NCI-H2196 (cell line): ENCODE results near the gene DEAF1.

Experiments
- DNase-seq: peaks from one replicate; lab custom pipeline; 2025; ENCODE audit not compliant: unreplicated experiment; lab: John Stamatoyannopoulos, UW

DEAF1 gene

DNA sequence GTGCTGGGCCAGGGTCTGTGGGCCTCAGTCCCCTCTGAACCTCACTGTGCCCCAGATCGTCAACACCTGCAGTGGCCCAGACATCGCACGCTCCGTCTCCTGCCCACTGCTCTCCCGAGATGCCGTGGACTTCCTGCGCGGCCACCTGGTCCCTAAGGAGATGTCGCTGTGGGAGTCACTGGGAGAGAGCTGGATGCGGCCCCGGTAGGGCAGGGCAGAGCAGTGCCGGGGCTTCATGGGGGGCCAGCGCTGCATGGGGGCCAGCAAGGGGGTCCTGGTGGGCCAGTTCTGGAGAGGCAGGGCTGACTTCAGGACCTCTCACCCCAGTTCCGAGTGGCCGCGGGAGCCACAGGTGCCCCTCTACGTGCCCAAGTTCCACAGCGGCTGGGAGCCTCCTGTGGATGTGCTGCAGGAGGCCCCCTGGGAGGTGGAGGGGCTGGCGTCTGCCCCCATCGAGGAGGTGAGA, 27.4 kb upstream of the DEAF1 start:
- DNase-seq = no peak

DNA sequence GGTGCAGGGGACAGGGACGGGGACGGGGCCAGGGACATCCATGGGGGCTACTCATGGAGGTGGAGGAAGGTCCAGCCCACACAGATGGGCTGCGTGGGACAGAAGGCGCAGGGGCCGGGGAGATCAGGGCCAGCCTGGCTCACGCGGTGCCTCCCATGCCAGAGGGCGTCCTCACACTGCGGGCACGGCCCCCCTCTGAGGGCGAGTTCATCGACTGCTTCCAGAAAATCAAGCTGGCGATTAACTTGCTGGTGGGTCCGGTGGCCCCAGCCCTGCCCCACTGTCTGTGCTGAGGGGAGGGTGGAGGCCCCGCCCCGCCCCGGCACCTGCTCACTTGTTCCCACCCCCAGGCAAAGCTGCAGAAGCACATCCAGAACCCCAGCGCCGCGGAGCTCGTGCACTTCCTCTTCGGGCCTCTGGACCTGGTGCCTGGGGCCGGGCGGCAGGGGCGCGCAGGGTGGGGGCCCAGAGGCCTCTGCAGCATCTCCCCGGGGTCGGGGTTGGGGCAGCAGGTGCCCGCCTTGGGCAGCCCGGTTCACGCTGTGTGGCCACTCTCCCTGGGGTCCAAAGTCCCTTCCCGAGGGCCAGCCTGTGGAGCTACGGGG, 26.8 kb upstream of the DEAF1 start:
- no peak for DNase-seq

DNA sequence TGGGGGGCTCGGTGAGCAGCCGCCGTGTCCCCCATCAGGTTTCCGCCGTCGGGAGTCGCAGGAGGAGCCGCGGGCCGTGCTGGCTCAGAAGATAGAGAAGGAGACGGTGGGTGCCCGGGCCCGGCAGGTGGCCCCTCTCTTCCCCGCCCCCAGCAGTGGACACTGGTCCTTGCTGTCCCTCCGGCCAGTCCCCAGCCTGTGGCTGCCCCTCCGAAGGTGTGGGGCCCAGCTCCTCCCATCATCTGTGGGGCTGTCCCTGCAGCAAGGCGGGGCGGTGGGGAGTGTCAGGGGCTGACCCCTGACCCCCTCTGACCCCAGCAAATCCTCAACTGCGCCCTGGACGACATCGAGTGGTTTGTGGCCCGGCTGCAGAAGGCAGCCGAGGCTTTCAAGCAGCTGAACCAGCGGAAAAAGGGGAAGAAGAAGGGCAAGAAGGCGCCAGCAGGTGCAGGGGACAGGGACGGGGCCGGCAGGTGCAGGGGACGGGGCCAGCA, 26.3 kb upstream of the DEAF1 start:
- DNase-seq = no peak

DNA sequence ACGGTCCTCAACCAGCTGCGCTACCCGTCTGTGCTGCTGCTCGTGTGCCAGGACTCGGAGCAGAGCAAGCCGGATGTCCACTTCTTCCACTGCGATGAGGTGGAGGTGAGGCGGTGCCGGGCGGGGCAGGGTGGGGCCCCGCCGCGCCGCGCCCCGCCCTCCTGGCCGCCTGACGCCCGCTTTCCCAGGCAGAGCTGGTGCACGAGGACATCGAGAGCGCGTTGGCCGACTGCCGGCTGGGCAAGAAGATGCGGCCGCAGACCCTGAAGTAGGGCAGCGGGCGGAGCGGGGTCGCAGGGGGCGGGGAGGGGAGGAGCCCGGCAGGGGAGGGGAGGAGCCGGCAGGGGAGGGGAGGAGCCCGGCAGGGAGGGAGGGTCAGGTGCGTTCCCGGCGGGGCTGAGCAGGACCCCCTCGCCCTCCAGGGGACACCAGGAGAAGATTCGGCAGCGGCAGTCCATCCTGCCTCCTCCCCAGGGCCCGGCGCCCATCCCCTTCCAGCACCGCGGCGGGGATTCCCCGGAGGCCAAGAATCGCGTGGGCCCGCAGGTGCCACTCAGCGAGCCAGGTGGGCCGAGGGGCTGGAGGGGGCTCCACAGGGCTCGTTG, 25.7 kb upstream of the DEAF1 start:
- DNase-seq = no peak

DNA sequence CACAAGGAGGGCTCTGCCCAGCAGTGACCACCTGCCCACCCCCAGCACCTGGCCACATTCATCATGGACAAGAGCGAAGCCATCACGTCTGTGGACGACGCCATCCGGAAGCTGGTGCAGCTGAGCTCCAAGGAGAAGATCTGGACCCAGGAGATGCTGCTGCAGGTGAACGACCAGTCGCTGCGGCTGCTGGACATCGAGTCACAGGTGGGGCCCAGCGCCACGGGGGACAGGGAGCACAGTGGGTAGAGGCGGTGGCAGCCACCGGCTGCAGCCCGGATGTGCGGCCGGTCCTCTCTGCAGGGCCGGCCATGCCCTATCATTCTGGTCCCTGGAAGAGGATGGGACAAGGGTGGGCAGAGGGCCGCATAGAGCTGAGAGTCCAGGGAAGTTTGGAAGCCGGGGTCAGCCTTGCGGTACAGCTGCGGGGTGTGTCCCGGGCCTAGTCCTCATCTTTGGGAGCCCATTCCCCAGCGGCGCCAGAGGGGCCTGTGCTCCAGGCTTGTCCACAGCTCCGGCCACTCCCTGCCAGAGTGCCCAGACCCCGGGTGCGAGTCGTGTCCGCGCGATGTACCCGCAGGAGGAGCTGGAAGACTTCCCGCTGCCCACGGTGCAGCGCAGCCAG, 25.1 kb upstream of the DEAF1 start:
- DNase-seq = no peak

DNA sequence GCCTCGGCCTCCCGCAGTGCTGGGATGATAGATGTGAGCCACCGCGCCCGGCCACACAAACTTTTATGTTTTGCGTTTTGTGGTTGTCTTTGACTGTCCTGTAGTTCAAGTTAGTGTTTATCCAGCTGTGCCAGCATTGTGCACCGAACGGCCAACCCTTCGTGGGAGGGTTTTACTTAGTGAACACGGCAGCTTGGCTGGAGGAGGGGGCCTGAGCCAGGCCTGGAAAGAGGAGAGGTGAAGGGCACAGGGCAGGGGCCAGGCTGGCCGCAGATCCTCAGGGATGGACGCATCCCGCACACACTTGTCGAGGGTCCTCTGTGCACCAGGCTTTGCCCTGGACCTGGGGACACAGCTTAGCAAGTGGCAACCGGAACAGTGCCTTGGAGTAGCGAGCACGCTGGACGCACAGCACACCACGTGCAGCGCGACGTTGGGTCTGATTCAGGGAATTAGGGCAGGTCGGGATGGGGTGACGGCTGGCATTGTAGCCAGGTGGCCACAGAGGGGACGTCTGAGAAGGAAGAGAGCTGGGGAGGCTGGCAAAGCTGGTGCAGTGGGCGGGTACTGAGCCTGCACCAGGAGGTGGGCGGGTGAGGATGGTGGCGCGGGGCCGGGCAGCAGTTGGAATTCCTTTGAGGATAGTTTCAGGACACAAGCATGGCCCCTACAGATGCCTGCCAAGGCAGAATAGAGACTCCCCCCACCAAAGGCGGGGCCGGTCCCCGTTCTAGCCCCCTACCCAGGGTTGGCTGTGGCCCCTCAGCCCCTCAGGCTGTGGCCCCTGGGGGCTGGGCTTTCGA, 24.4 kb upstream of the DEAF1 start:
- DNase-seq = no peak

DNA sequence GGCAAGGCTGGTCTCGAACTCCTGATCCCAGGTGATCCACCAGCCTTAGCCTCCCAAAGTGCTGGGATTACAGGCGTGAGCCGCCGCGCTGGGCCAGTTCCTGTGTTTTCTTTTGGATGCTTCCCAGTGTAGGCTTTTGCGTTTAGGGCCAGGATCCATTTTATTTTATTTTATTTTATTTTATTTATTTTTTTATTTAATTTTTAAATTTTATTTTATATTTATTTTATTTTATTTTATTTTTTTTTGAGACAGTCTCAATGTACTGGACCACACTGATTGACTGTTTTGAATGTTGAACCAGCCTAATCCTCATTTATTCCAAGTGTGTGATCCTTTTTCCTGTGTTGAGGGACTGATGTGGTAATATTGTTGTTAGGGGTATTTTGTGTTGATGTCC, 19.4 kb upstream of the DEAF1 start:
- no peak for DNase-seq

DNA sequence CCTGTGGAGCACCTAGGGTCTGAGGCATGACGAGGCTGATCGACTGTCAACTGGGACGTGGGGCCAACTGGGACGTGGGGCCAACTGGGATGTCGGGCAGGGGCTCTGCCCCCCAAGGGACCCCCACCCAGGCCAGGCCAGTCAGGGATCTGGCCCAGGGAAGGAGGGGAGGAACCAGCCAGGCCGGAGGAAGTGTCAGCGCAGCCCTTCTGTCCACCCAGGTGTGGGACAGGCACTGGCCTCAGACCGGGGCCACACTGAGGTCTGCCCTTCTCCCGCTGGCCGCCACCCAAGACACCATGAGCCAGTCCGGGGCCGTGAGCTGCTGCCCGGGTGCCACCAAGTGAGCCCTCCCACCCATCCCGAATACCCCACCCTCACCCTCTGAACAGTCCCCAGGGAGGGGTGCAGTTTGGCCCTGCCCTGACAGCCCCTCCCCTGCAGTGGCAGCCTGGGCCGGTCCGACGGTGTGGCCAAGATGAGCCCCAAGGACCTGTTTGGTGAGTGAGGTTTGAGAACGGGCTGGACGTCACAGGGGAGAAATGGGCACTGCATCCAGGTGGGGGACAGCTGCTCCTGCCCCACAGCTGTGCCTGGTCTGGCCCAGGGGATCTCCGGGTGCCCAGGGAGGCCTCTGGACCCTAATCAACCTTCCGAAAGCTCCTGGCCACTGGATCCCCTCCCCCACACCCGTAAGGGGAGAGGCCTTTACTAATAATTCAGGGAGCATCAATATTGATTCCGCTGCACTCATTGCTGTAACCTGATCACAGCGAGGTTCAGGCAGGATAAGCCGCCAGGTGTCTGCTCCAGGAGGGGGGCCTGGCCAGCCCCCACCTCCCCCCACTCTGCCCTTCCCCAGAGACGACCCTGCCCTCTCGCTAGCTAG, 14.3 kb upstream of the DEAF1 start:
- no peak for DNase-seq

DNA sequence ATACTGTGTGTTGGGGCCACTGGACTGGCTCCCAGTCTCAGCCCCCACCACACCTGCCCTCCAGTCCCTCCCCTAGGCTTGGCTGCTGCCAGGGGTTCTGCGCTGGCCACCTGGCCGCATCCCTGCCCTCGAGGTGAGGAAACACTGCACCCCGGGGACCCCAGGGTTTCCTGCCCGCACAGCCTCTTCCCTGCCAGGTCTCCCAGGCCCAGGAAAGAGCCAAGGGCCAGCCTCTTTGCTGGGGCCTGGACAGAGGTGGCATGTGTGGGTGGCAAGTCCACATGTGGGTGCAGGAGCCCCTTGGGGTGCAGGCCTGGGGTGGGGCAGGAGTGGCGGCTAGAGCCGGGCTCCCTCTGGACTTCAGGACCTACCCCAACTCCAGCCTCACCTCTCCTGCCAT, 13.5 kb upstream of the DEAF1 start:
- no peak for DNase-seq

DNA sequence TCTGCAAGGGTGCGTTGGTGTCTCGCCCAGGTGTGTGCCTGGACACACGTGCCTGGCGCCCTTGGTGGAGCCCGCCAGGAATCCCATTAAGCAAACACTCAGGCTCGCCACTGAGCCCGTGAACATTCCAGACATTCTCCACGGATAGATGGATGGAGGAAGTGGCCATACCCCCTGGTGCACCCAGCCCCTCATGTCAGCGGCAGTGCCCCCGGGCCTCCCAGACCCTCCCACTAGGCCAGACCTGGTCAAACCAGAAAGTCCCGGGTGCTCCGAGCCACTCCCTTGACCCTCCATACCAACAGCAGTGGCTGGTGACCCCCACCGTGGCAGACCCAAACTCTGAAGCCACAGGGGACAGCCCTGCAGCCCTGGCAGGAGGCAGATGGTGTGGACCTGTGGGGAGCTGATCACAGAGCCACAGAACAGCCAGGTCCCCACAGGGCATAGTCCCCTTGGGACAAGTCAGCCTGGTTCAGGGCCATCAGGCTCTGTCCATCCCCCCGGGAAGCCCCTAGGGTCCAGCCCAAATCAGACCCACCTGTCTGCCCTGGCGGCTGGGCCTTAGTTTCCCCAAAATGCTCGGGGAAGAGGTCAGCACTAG, 12.9 kb upstream of the DEAF1 start:
- DNase-seq = no peak

DNA sequence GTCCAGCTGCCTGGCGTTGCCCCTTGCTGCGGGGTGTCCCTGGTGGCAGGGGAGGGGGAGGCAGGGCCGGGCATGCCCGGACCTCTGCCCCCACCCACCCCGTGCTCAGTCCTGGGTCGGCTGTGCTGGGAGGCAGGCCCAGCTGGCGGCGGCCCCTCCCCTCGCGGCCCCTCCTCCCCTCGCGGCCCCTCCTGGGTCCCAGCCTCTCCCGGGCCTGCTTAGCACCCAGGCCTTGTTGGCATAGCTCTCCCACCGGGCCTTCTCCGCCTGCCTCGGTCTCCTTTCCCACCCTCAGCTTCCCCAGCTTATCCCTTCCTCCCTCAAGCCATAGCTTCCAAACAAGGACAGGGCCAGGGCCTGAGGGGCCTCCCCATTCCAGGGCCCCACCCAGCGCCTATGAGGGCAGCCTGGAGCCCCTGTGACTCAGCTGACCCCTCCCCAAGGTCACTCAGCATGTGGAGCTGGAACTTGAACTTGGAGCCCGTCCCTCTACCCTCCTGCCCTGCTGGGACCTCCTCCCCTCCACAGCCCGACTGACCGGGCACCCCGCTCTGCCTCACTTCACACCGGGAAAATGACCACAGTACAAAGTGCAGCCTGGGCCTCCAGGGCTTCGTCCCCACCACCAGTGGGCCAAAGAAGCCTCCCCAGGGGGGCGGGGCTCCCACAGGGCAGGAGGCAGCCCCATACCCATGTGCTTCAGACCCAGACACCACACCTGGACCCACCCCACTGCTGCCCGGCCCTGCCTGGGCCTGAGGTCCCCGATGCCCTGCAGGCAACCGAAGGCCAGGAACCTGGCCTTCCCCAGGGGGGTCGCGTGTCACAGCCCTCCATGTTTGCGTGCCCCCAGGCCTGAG, 12.2 kb upstream of the DEAF1 start:
- no peak for DNase-seq

DNA sequence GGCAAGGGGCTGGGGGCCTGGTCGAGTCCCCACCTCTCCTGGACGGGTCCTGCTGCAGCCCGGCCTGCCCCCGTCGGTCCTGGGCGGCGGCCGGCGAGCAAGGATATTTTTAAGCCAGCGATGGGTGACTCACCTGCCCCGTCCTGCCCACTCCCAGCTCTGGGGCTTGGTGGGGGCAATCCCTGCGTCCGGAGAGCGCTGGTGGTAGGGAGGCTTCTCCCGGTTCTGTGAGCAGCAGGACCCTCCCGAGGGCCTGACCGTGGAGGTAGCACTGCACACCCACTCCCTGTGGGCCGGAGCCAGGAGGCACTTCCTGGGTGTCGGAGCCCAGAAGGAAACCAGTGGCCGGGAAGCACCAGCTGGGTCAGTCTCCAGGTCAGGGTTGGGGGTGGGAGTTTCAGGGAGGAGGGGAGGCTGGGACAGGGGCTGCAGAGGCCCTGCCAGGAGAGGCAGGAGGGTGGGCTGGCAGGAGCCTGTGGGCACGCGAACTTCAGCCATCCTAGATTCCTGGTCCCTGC, 11.5 kb upstream of the DEAF1 start:
- no peak for DNase-seq

DNA sequence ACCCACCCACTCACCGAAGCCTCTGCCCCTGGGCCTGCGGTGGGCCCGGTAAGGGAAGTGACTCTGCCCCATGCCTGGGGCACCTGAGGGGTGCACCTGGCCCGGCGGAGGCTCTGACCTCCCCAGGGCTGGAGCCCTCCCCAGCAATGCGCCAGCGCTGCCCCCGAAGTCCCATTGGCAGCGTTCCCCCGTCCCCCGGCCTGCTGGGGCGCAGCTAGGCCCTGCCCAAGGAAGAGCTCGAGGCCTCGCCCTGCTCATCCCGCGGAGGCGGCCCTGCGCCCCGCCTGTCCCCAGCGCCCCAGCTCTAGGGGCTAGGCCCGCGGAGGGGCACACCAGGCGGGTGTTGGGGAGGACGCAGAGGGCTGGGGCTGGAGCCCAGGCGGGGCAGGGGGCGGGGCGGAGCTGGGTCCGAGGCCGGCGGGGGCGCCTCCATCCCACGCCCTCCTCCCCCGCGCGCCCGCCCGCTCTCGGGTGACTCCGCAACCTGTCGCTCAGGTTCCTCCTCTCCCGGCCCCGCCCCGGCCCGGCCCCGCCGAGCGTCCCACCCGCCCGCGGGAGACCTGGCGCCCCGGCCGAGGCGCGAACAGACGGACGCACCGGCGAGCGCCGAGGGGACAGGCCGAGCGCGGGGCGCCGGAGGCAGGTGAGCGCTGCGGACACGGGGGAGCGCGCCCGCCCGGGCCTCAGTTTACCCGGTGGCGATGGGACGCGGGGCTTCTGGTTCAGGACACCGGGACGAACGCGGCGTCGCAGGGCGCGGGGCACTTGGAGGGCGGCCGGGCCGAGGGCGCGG, 10.8 kb upstream of the DEAF1 start, which contains the start of gene EPS8L2:
TSS of gene EPS8L2 (plus strand) at position 586 of the 793 bp plus-strand sequence. CDS start 3,177 bp downstream, outside the sequence.
- no peak for DNase-seq

DNA sequence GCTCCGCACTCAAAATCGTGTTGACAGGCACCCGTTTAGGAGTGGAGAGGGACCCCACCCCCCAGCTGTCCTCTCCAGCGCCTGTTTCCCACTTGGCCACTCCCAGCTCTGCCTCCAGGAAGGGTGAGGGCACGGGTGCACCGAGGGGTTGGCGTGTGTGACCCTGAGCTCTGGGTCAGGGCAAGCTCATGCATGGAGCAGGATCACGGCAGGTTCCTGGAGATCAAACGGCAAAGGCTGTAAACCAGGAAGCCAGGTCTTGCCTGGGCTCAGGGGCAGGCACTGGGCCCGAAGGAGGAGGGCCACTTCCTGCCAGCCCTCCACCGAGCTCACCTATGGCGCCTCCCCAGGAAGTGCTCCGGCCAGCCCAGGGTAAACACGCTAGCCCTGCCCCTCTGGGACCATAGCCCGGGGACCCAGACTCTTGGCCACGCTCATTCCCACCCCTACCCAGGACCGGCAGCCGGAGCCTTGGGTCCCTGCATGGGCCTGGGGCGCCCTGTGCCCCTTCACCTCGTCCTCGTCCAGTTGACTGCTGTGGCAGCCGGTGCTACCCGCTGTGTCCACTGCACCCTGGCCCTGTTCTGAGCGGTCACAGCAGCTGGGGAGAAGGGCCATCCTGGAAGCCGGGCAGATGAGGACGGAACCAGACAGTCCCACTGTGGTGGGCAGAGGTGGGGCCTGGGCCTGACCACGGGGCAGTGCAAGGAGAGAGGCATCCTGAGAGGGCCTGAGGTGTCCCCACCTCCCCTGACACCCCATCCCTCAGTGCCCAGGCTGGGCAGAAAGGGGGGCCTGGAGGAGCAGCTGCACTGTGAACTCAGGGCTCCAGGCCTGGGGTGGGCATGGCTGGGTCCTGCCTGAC, 10.0 kb upstream of the DEAF1 start:
- DNase-seq = peak; percentile 70

DNA sequence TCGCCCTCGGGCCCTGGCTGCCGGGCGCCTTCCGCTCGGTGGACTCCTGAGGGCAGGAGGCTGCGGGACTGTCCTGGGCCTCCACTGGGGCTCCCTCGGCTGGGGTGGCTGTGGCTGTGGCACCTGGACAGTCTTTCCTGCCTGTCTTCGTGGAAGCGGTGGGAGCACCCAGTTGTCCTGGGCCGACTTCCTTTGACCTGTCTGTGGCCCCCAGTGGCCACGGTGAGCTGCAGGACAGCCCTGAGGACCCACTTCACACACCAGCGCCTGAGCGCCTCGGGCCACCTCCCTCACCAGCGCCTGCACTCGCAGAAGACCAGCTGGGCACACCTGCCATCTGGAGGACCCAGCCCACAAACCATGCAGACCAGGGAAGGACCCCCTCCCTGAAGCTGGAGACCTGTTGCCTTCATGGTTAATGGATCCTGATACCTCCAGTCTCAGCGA, 9.2 kb upstream of the DEAF1 start:
- no peak for DNase-seq

DNA sequence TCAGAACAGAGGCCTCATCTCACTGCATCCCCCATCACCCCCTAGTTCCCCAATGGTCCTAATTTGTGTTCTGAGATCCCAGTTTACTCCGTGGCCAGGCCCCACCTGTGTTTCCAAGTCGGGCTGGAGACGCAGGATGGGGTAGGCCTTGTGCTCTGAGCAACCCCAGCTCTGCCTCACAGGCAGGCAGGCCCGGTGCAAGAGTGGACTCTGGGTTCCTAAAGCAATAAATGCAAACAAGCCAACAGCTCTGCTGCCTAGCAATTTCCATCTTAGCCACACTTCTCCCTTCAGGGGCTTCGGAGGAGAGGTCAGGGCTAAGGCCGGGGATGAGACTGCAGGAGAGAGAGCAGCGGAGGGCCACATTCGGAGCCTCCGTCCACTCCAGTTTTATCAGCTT, 8.5 kb upstream of the DEAF1 start:
- no peak for DNase-seq
